ENCODE measurements around the gene ZNF557. TPM values are rescaled to one million over a fixed set of nuclear protein-coding genes. Genes with fewer than 3 reads are reported as not detected.

ZNF557 gene
- total and polyA plus RNA-seq, 2 of the 8 experiments (the other 6 are each of a cell fraction or from before 2014, with no cell fraction given): 1.4 to 7.4 TPM

- TF ChIP-seq, protein P1, sequence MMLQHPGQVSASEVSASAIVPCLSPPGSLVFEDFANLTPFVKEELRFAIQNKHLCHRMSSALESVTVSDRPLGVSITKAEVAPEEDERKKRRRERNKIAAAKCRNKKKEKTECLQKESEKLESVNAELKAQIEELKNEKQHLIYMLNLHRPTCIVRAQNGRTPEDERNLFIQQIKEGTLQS (IDR thresholded peaks at IDR 0.05; ENCODE audit: insufficient read depth, low read depth, low read length): 0 out of 2 replicates have a peak, but pooled peaks have one; percentile 25
- TF ChIP-seq NANOG (IDR thresholded peaks at IDR 0.05; ENCODE audit: insufficient read depth, low read depth, low read length, poor library complexity, severe bottlenecking): no peak
- TF ChIP-seq USF2 (IDR thresholded peaks at IDR 0.05; ENCODE audit: low read length): peak; percentile 67
- no peak for TF ChIP-seq ASH2L (IDR thresholded peaks at IDR 0.05; ENCODE audit: low read length)
- TF ChIP-seq MAFK (IDR thresholded peaks at IDR 0.05; ENCODE audit: low read depth, low read length): no peak
- no peak for TF ChIP-seq HDAC2 (IDR thresholded peaks at IDR 0.05; ENCODE audit: borderline replicate concordance in 1 of 2, low read depth in 2 of 2, low read length in 2 of 2)
- no peak for TF ChIP-seq TAF7 (optimal IDR thresholded peaks at IDR 0.05; ENCODE audit: borderline replicate concordance, low read depth, low read length)
Measured at GRCh38 chr19:7137120-7137519, 67.6 kb downstream of the ZNF557 start (continued).

Other genes with a start within 250 kb of the ZNF557 start
- not detected in 2 replicates for gene ADGRE1, start 182.1 kb upstream of the ZNF557 start, total RNA-seq (2021; fragmentation: NEBNext Ultra II Directional; extraction: Animal tissue kit (Norgen Biotek cat#: 25700))
- gene ADGRE1, start 182.1 kb upstream of the ZNF557 start, polyA plus RNA-seq (2011; rRNA removed): not detected in 2 replicates
- gene MBD3L2B, start 48.3 kb upstream of the ZNF557 start, total RNA-seq (2021; fragmentation: NEBNext Ultra II Directional; extraction: Animal tissue kit (Norgen Biotek cat#: 25700)): not detected in 2 replicates
- not detected in 2 replicates for gene MBD3L2B, start 48.3 kb upstream of the ZNF557 start, polyA plus RNA-seq (2011; rRNA removed)
- gene MBD3L5, start 39.1 kb upstream of the ZNF557 start, total RNA-seq (2021; fragmentation: NEBNext Ultra II Directional; extraction: Animal tissue kit (Norgen Biotek cat#: 25700)): not detected in 2 replicates
- not detected in 2 replicates for gene MBD3L5, start 39.1 kb upstream of the ZNF557 start, polyA plus RNA-seq (2011; rRNA removed)
- gene MBD3L4, start 29.5 kb upstream of the ZNF557 start, total RNA-seq (2021; fragmentation: NEBNext Ultra II Directional; extraction: Animal tissue kit (Norgen Biotek cat#: 25700)): not detected in 2 replicates
- gene MBD3L4, start 29.5 kb upstream of the ZNF557 start, polyA plus RNA-seq (2011; rRNA removed): not detected in 2 replicates
- gene MBD3L2, start 20.4 kb upstream of the ZNF557 start, total RNA-seq (2021; fragmentation: NEBNext Ultra II Directional; extraction: Animal tissue kit (Norgen Biotek cat#: 25700)): not detected in 2 replicates
- not detected in 2 replicates for gene MBD3L2, start 20.4 kb upstream of the ZNF557 start, polyA plus RNA-seq (2011; rRNA removed)
- gene MBD3L3, start 11.0 kb upstream of the ZNF557 start, total RNA-seq (2021; fragmentation: NEBNext Ultra II Directional; extraction: Animal tissue kit (Norgen Biotek cat#: 25700)): not detected in 2 replicates
- gene MBD3L3, start 11.0 kb upstream of the ZNF557 start, polyA plus RNA-seq (2011; rRNA removed): not detected in 2 replicates
- gene INSR, start 224.7 kb downstream of the ZNF557 start, total RNA-seq (2021; fragmentation: NEBNext Ultra II Directional; extraction: Animal tissue kit (Norgen Biotek cat#: 25700)): 48.7 and 51.0 TPM in 2 replicates
- 13.1 and 23.0 TPM in 2 replicates for gene INSR, start 224.7 kb downstream of the ZNF557 start, polyA plus RNA-seq (2011; rRNA removed)

Data from H1 (cell line).